B cell (primary cell): ENCODE measurements around the gene KRT77. TPM values are rescaled to one million over a fixed set of nuclear protein-coding genes. Genes with fewer than 3 reads are reported as not detected.

ENCODE experiments used
- ATAC-seq: fragments of 200-7000 bp; cut with Tn5 transposase; one replicate; pipeline ENCODE4 v1.10.0; 2021; ENCODE audit warnings: low read depth, mild to moderate bottlenecking, moderate number of reproducible peaks, moderate library complexity
- CTCF ChIA-PET: fragments of 350-600 bp; sonication (Branson Sonifier 250); formaldehyde crosslinking; loops from one replicate; lab custom pipeline; 2021; ENCODE audit warnings: antibody characterized with exemption, inconsistent platforms; lab: Charles Lee
- POLR2A ChIA-PET: fragments of 350-600 bp; sonication (Branson Sonifier 250); formaldehyde crosslinking; loops from one replicate; lab custom pipeline; 2021; ENCODE audit warnings: antibody characterized with exemption; lab: Charles Lee
- DNase-seq: peaks from one replicate; pipeline ENCODE4 v3.0.0; 2013
- H2AFZ ChIP-seq: 2 replicates; pipeline ENCODE4 v1.6.1; 2012; ENCODE audit warnings: mild to moderate bottlenecking, low read depth, low read length; ENCODE audit not compliant: insufficient read depth, poor library complexity, severe bottlenecking
- H3K27ac ChIP-seq, 2 donors: 1 replicate in 1 of 2; 2 replicates in 1 of 2; pipeline ENCODE4 v1.5.1; 2012 to 2013; ENCODE audit warnings: low read length in 2 of 2, mild to moderate bottlenecking in 2 of 2, moderate library complexity in 1 of 2
- H3K27me3 ChIP-seq, 4 experiments: fragments of 200-600 bp in 1 of 4; sonication (generic) in 1 of 4; replicated peaks in 1 of 4; 1 replicate in 2 of 4; 2 replicates in 2 of 4; pipeline versions ENCODE4 v1.6.1 to v1.7.0; 2013 to 2016; ENCODE audit warnings: low read length in 3 of 4, mild to moderate bottlenecking in 2 of 4, mixed read lengths in 1 of 4, moderate library complexity in 1 of 4; ENCODE audit not compliant: insufficient read depth in 4 of 4, control insufficient read depth in 3 of 4; ENCODE audit errors: control extremely low read depth in 1 of 4
- H3K36me3 ChIP-seq, 2 experiments: replicated peaks in 1 of 2; 1 replicate in 1 of 2; 2 replicates in 1 of 2; pipeline versions ENCODE4 v1.6.1 to v1.7.1; 2013; ENCODE audit warnings: low read length in 1 of 2; ENCODE audit not compliant: insufficient read depth in 2 of 2, control insufficient read depth in 1 of 2; ENCODE audit errors: control extremely low read depth in 1 of 2, extremely low read depth in 1 of 2
- H3K4me1 ChIP-seq, 2 donors: fragments of 200-600 bp in 1 of 2; sonication (generic) in 1 of 2; 1 replicate in 1 of 2; 2 replicates in 1 of 2; pipeline versions ENCODE4 v1.5.1 to v1.6.1; 2013 to 2017; ENCODE audit warnings: low read length in 2 of 2; ENCODE audit not compliant: control insufficient read depth in 2 of 2, insufficient read depth in 2 of 2
- H3K4me2 ChIP-seq: replicated peaks from 2 replicates; pipeline ENCODE3; 2012; ENCODE audit warnings: mild to moderate bottlenecking, low read depth, low read length; ENCODE audit not compliant: poor library complexity, severe bottlenecking
- H3K4me3 ChIP-seq, 5 experiments: fragments of 200-600 bp in 1 of 5; sonication (generic) in 1 of 5; 1 replicate in 3 of 5; 2 replicates in 2 of 5; pipeline versions ENCODE4 v1.5.1 to v1.7.0; 2011 to 2016; ENCODE audit warnings: low read length in 4 of 5, mild to moderate bottlenecking in 4 of 5, low read depth in 2 of 5, control low read depth in 1 of 5, moderate library complexity in 1 of 5; ENCODE audit not compliant: insufficient read depth in 1 of 5; ENCODE audit errors: control extremely low read depth in 1 of 5, extremely low read depth in 1 of 5
- H3K79me2 ChIP-seq: fragments of 200-600 bp; sonication (generic); one replicate; pipeline ENCODE4 v1.6.0; 2016; ENCODE audit warnings: low read length; ENCODE audit not compliant: control insufficient read depth, insufficient read depth
- H3K9ac ChIP-seq: fragments of 200-600 bp; sonication (generic); 2 replicates; pipeline ENCODE4 v1.6.1; 2017; ENCODE audit warnings: mild to moderate bottlenecking, low read length, moderate library complexity
- H3K9me3 ChIP-seq, 3 donors: one replicate each; pipeline versions ENCODE4 v1.6.1 to v1.7.1; 2013; ENCODE audit warnings: low read length in 2 of 3; ENCODE audit not compliant: control insufficient read depth in 2 of 3, insufficient read depth in 1 of 3; ENCODE audit errors: control extremely low read depth in 1 of 3
- H4K20me1 ChIP-seq: 2 replicates; pipeline ENCODE4 v1.6.0; 2012; ENCODE audit warnings: mild to moderate bottlenecking, low read length; ENCODE audit not compliant: insufficient read depth, control insufficient read depth, poor library complexity, severe bottlenecking
- H3K27ac Mint-ChIP-seq: one replicate; pipeline ENCODE4 v1.8.0; 2021; ENCODE audit warnings: mixed read lengths
- H3K27me3 Mint-ChIP-seq: one replicate; pipeline ENCODE4 v1.8.0; 2021; ENCODE audit warnings: mixed read lengths
- H3K4me1 Mint-ChIP-seq: one replicate; pipeline ENCODE4 v1.8.0; 2021; ENCODE audit warnings: mixed read lengths
- H3K4me3 Mint-ChIP-seq: one replicate; pipeline ENCODE4 v1.8.0; 2021; ENCODE audit warnings: mixed read lengths
- H3K9me3 Mint-ChIP-seq: one replicate; pipeline ENCODE4 v1.8.0; 2022; ENCODE audit warnings: mixed read lengths; ENCODE audit not compliant: insufficient read depth
- CTCF ChIP-seq: fragments of 200-600 bp; IDR thresholded peaks from one replicate; pipeline ENCODE4 v1.8.0; 2022; ENCODE audit warnings: antibody characterized with exemption, mild to moderate bottlenecking
- EZH2 ChIP-seq: IDR thresholded peaks from 2 replicates; pipeline ENCODE4 v1.6.1; 2012; ENCODE audit warnings: borderline replicate concordance, low read depth, mild to moderate bottlenecking, moderate library complexity, low read length; ENCODE audit not compliant: insufficient read depth, poor library complexity, severe bottlenecking
- WGBS: methylation state at CpG from one replicate; pipeline ENCODE4 v1.1.5; 2013; ENCODE audit warnings: missing lambda C conversion rate; ENCODE audit not compliant: insufficient coverage; 5-methylcytosine and 5-hydroxymethylcytosine counted together
- intact Hi-C: fragments of 100-400 bp; cut with micrococcal nuclease; formaldehyde crosslinking; loops from one replicate; pipeline ENCODE4 v1.10.0; 2022
- polyA plus RNA-seq: library from polyadenylated mRNA; depleted of rRNA; stranded (reverse); fragments of >200 nt; gene quantifications from 2 replicates; pipeline ENCODE4 v1.2.3, GENCODE V29; 2012
- total RNA-seq, 2 donors: library from RNA; stranded (reverse); fragments of 120-200 nt in 1 of 2; gene quantifications; 1 replicate in 1 of 2; 2 replicates in 1 of 2; pipeline versions ENCODE4 v1.2.3 to v1.2.4, GENCODE V29; 2013 to 2022

The KRT77 gene
- total and polyA plus RNA-seq, 2 donors (not counting 1 experiment from before 2014, with no cell fraction given) = not detected

GRCh38 chr12:52730383-52730782 is 27.1 kb upstream of the KRT77 start:
- Histone ChIP-seq H3K4me1 (no peaks in the 10 kb centered on the region), H3K27ac (no peak overlapping the region), H3K79me2 (no peaks in the 10 kb centered on the region), H2AFZ (no peak overlapping the region), H3K4me3 (no peak overlapping the region), H3K4me2 (no peak overlapping the region), H4K20me1 (no peaks in the 10 kb centered on the region), H3K27me3 (no peaks in the 10 kb centered on the region), H3K9ac (no peak overlapping the region), H3K9me3 (peaks cover 0 to 2% (median 0%) of the 10 kb centered on the region in 3 donors), H3K36me3 (no peaks in the 10 kb centered on the region)
- no peak overlapping the region for H3K4me3 Mint-ChIP-seq
- H3K27me3 Mint-ChIP-seq = peaks cover 17% of the 10 kb centered on the region
- no peak for ATAC-seq
- no peak for DNase-seq
- intact Hi-C loops = no loop called here
- H3K4me1 Mint-ChIP-seq = no peaks in the 10 kb centered on the region
- POLR2A ChIA-PET = no interaction called here
- WGBS = 91% methylated on average over 13 of the region's 13 CpGs
- CTCF ChIA-PET = no interaction called here
- H3K9me3 Mint-ChIP-seq = no peaks in the 10 kb centered on the region
- H3K27ac Mint-ChIP-seq = no peak overlapping the region
- TF ChIP-seq EZH2 = no peak
- TF ChIP-seq CTCF = no peak

- CTCF ChIA-PET = no interaction called here
- H3K4me2 ChIP-seq = no peak overlapping the region
These were observed 25.8 kb upstream of the KRT77 start for GRCh38 chr12:52729147-52729546.

More at GRCh38 chr12:52729147-52729546, 25.8 kb upstream of the KRT77 start:
- Histone ChIP-seq H2AFZ (no peak overlapping the region), H3K9ac (no peak overlapping the region), H3K4me1 (no peaks in the 10 kb centered on the region), H3K79me2 (no peaks in the 10 kb centered on the region), H4K20me1 (no peaks in the 10 kb centered on the region), H3K36me3 (no peaks in the 10 kb centered on the region), H3K27me3 (no peaks in the 10 kb centered on the region), H3K27ac (no peak overlapping the region), H3K4me3 (no peak overlapping the region), H3K9me3 (no peaks in the 10 kb centered on the region)
- POLR2A ChIA-PET = no interaction called here
- peaks cover 18% of the 10 kb centered on the region for H3K27me3 Mint-ChIP-seq
- 93% methylated on average over 7 of the region's 10 CpGs for WGBS
- DNase-seq (no peak), ATAC-seq (no peak)
- intact Hi-C loops = no loop called here
- no peak overlapping the region for H3K27ac Mint-ChIP-seq
- TF ChIP-seq CTCF (no peak), EZH2 (no peak)
- no peaks in the 10 kb centered on the region for H3K4me1 Mint-ChIP-seq
- no peak overlapping the region for H3K4me3 Mint-ChIP-seq
- H3K9me3 Mint-ChIP-seq = no peaks in the 10 kb centered on the region
